GM12878 (cell line): ENCODE data around the gene SPCS1. TPM values are rescaled to one million over a fixed set of nuclear protein-coding genes. Genes with fewer than 3 reads are reported as not detected.
A peak's percentile ranks its signal among the peaks of the same experiment; 100 is the strongest.

Experiments
- ATAC-seq: fragments of 200-7000 bp; cut with Tn5 transposase; 3 replicates; pipeline ENCODE4 v1.9.1; 2020; ENCODE audit warnings: mild to moderate bottlenecking, moderate library complexity
- BruUV-seq: library from RNA; stranded (reverse); fragments of 400-500 nt; replicated peaks from 2 replicates; lab custom pipeline; 2021; lab: Mats Ljungman, UMichigan
- CTCF ChIA-PET: fragments of 300-600 bp; sonication (Branson Sonifier 250); formaldehyde crosslinking; extraction: SDS; loops from one replicate; lab custom pipeline; 2021; ENCODE audit warnings: inconsistent platforms; lab: Yijun Ruan, JAX
- POLR2A ChIA-PET: fragments of 350-600 bp; formaldehyde crosslinking; extraction: SDS; loops from one replicate; lab custom pipeline; 2021; ENCODE audit warnings: inconsistent platforms; lab: Charles Lee
- RAD21 ChIA-PET: fragments of 300-600 bp; sonication (Branson Sonifier 250); formaldehyde crosslinking; loops from one replicate; lab custom pipeline; 2023; ENCODE audit warnings: antibody characterized with exemption; ENCODE audit not compliant: unreplicated experiment; lab: Charles Lee
- SMC1A ChIA-PET: fragments of 300-600 bp; sonication (Branson Sonifier 250); formaldehyde crosslinking; loops from one replicate; lab custom pipeline; 2023; ENCODE audit not compliant: unreplicated experiment, uncharacterized antibody; lab: Charles Lee
- DNase-seq: peaks from one replicate; pipeline ENCODE4 v3.0.0-alpha.2; 2011; ENCODE audit warnings: low read depth, low spot score
- FAIRE-seq: peaks from 3 replicates; lab custom pipeline; 2011; peaks lifted over from hg19 to GRCh38; lab: Jason Lieb, UNC
- H2AFZ ChIP-seq: 2 replicates; pipeline ENCODE4 v1.6.0; 2011; ENCODE audit warnings: low read depth, low read length, control low read depth; ENCODE audit not compliant: control insufficient read depth
- H3K27ac ChIP-seq: 2 replicates; pipeline ENCODE4 v1.5.1; 2011; ENCODE audit warnings: control low read depth; ENCODE audit not compliant: control insufficient read depth, insufficient read depth
- H3K27me3 ChIP-seq, 2 experiments: replicated peaks in 1 of 2; 2 replicates each; pipeline versions ENCODE4 v1.6.0 to v1.6.1; 2011; ENCODE audit warnings: low read length in 1 of 2; ENCODE audit not compliant: control insufficient read depth in 2 of 2, insufficient read depth in 2 of 2
- H3K36me3 ChIP-seq, 2 experiments: 2 replicates each; pipeline ENCODE4 v1.5.1; 2011; ENCODE audit warnings: low read length in 1 of 2; ENCODE audit not compliant: control insufficient read depth in 2 of 2, insufficient read depth in 2 of 2
- H3K4me1 ChIP-seq: 2 replicates; pipeline ENCODE4 v1.6.1; 2011; ENCODE audit warnings: mild to moderate bottlenecking, low read length, moderate library complexity, mixed read lengths; ENCODE audit not compliant: control insufficient read depth, insufficient read depth
- H3K4me2 ChIP-seq: 2 replicates; pipeline ENCODE4 v1.6.0; 2011; ENCODE audit warnings: control low read depth; ENCODE audit not compliant: control insufficient read depth, insufficient read depth
- H3K4me3 ChIP-seq: fragments of 200-600 bp; sonication (generic); 2 replicates; pipeline ENCODE4 v1.5.1; 2016
- H3K79me2 ChIP-seq: 2 replicates; pipeline ENCODE4 v1.6.0; 2011; ENCODE audit warnings: low read length; ENCODE audit not compliant: control insufficient read depth, insufficient read depth
- H3K9ac ChIP-seq: 2 replicates; pipeline ENCODE4 v1.8.0; 2011; ENCODE audit warnings: low read length, control low read depth, mixed read lengths; ENCODE audit not compliant: control insufficient read depth, insufficient read depth
- H3K9me3 ChIP-seq: replicated peaks from 3 replicates; pipeline ENCODE4 v1.5.1; 2011; ENCODE audit warnings: mild to moderate bottlenecking, low read length; ENCODE audit not compliant: control insufficient read depth, insufficient read depth
- H4K20me1 ChIP-seq: 2 replicates; pipeline ENCODE4 v1.6.0; 2011; ENCODE audit not compliant: control insufficient read depth, insufficient read depth
- BHLHE40 ChIP-seq, 2 experiments: fragments of 450-650 bp in 1 of 2; IDR thresholded peaks; 2 replicates each; pipeline ENCODE4 v1.6.1; 2011 to 2017; ENCODE audit warnings: low read depth in 2 of 2, borderline replicate concordance in 1 of 2, improper control_type of control experiment in 1 of 2, low read length in 1 of 2, mild to moderate bottlenecking in 1 of 2
- DPF2 ChIP-seq: fragments of 450-650 bp; IDR thresholded peaks from 2 replicates; pipeline ENCODE4 v1.6.1; 2017; ENCODE audit warnings: mild to moderate bottlenecking
- IKZF1 ChIP-seq: fragments of 450-650 bp; conservative IDR thresholded peaks from 2 replicates; pipeline ENCODE4 v1.6.1; 2017; ENCODE audit warnings: antibody characterized with exemption, mild to moderate bottlenecking
- IKZF2 ChIP-seq, 2 experiments: fragments of 450-650 bp; IDR thresholded peaks; 2 replicates each; pipeline ENCODE4 v1.6.1; 2017; ENCODE audit warnings: mild to moderate bottlenecking in 2 of 2, moderate library complexity in 2 of 2
- IRF3 ChIP-seq: fragments of 450-650 bp; IDR thresholded peaks from 2 replicates; pipeline ENCODE4 v1.6.1; 2014; ENCODE audit warnings: mild to moderate bottlenecking
- MXI1 ChIP-seq: fragments of 150-350 bp; IDR thresholded peaks from 2 replicates; pipeline ENCODE4 v1.6.1; 2011; ENCODE audit warnings: low read depth, mild to moderate bottlenecking, inconsistent platforms, low read length, improper control_type of control experiment
- NFYB ChIP-seq: IDR thresholded peaks from 2 replicates; pipeline ENCODE4 v1.6.1; 2011; ENCODE audit warnings: low read depth, mild to moderate bottlenecking, low read length, improper control_type of control experiment, moderate library complexity; ENCODE audit not compliant: insufficient read depth
- POLR2A ChIP-seq: IDR thresholded peaks from 2 replicates; pipeline ENCODE4 v1.6.1; 2011; ENCODE audit warnings: low read depth, mild to moderate bottlenecking, low read length
- TAF1 ChIP-seq: IDR thresholded peaks from 2 replicates; pipeline ENCODE4 v1.6.1; 2011; ENCODE audit warnings: mild to moderate bottlenecking, low read depth, low read length, borderline replicate concordance
- TCF3 ChIP-seq: IDR thresholded peaks from 2 replicates; pipeline ENCODE4 v1.6.1; 2012; ENCODE audit warnings: low read depth, mild to moderate bottlenecking, low read length, borderline replicate concordance; ENCODE audit not compliant: insufficient read depth
- ZZZ3 ChIP-seq: IDR thresholded peaks from 2 replicates; pipeline ENCODE4 v1.6.1; 2011; ENCODE audit warnings: low read depth; ENCODE audit not compliant: control insufficient read depth, insufficient read length
- WGBS: methylation state at CpG from one replicate; pipeline ENCODE4 v1.1.6; 2016; ENCODE audit warnings: low lambda C conversion rate; ENCODE audit not compliant: insufficient replicate concordance, insufficient coverage; ENCODE audit errors: missing lambda C conversion rate; 5-methylcytosine and 5-hydroxymethylcytosine counted together
- in situ Hi-C: fragments of 300-500 bp; cut with MboI; formaldehyde crosslinking; loops from 9 replicates; pipeline ENCODE4 v1.14.3; 2018; ENCODE audit warnings: mixed read lengths
- intact Hi-C: fragments of 100-400 bp; cut with micrococcal nuclease; formaldehyde crosslinking; loops from one replicate; pipeline ENCODE4 v1.14.2; 2022; ENCODE audit not compliant: unreplicated experiment
- polyA plus RNA-seq, 11 experiments: library from polyadenylated mRNA; depleted of rRNA in 4 of 11; unstranded in 6 of 11; stranded (reverse) in 5 of 11; fragments of >200 nt; fragmentation: Nextera tagmentation in 4 of 11; fragmentation: Illumina TruSeq in 1 of 11; extraction: Ambion mirVana in 4 of 11; extraction: Trizol in 1 of 11; gene quantifications; 1 replicate in 1 of 11; 2 replicates in 10 of 11; pipeline versions ENCODE4 v1.2.1 to v1.2.3, GENCODE V29; 2011 to 2016; ENCODE audit warnings: inconsistent platforms in 2 of 11, missing spikeins in 2 of 11, low read depth in 1 of 11
- total RNA-seq, 4 experiments: library from RNA; depleted of rRNA in 3 of 4; stranded (reverse); fragments of >200 nt in 3 of 4; fragmentation: Illumina TruSeq in 1 of 4; extraction: Trizol in 1 of 4; gene quantifications; 2 replicates each; pipeline versions ENCODE4 v1.2.1 to v1.2.3, GENCODE V29; 2013 to 2021
- TF ChIP-seq, protein P1 (sequence below): IDR thresholded peaks from 2 replicates; pipeline ENCODE4 v1.6.1; 2011; ENCODE audit warnings: borderline replicate concordance, low read depth, mild to moderate bottlenecking, moderate library complexity, mixed read lengths, low read length; ENCODE audit not compliant: insufficient read depth; ENCODE audit errors: extremely low read length

Gene SPCS1
- total and polyA plus RNA-seq, 10 of the 15 experiments (the other 5 are each of a cell fraction or from before 2014, with no cell fraction given) = 107 to 994 (median 233) TPM

- peak; percentile 96 for TF ChIP-seq MXI1
- TF ChIP-seq BHLHE40 (IDR thresholded peaks at IDR 0.05; ENCODE audit: borderline replicate concordance in 1 of 2, low read depth in 2 of 2, low read length in 1 of 2) = peak in 1 of 2 experiments; percentile 59; a peak in 1 of 4 replicates
- TF ChIP-seq DPF2 = peak; percentile 86
- 0 out of 2 replicates have a peak, but pooled peaks have one; percentile 16 for TF ChIP-seq TCF3
These were observed at the start of gene SPCS1, which contains the start of gene GLT8D1 (continued) for GRCh38 chr3:52705688-52706686.

GRCh38 chr3:52660046-52660445 lies 45.9 kb upstream of the SPCS1 start:
- Histone ChIP-seq H3K36me3 (peaks cover 7 to 27% of the 10 kb centered on the region in 2 experiments), H2AFZ (no peak overlapping the region), H3K4me1 (no peaks in the 10 kb centered on the region), H3K9me3 (no peaks in the 10 kb centered on the region), H3K27me3 (no peaks in the 10 kb centered on the region), H3K9ac (no peak overlapping the region), H3K79me2 (no peaks in the 10 kb centered on the region), H3K27ac (no peak overlapping the region), H3K4me3 (no peak overlapping the region), H4K20me1 (no peaks in the 10 kb centered on the region), H3K4me2 (no peak overlapping the region)
- intact Hi-C loops (no loop called here), in situ Hi-C loops (no loop called here)
- no TSS peak for BruUV-seq
- POLR2A ChIA-PET = no interaction called here
- DNase-seq (no peak), FAIRE-seq (no peak), ATAC-seq (no peak)
- CTCF ChIA-PET = interaction anchor here (1.3 kb wide), 1 partner anchor 12 kb away, joined by 3 read pairs; no protein-coding TSS in a partner anchor
- RAD21 ChIA-PET = no interaction called here
- SMC1A ChIA-PET = interaction anchor here (1.2 kb wide), 1 partner anchor 27 kb away, joined by 3 read pairs; no protein-coding TSS in a partner anchor
- TF ChIP-seq, protein P1, sequence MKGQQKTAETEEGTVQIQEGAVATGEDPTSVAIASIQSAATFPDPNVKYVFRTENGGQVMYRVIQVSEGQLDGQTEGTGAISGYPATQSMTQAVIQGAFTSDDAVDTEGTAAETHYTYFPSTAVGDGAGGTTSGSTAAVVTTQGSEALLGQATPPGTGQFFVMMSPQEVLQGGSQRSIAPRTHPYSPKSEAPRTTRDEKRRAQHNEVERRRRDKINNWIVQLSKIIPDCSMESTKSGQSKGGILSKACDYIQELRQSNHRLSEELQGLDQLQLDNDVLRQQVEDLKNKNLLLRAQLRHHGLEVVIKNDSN = no peak
- TF ChIP-seq IKZF1 (no peak), IRF3 (no peak), TAF1 (no peak), NFYB (no peak), IKZF2 (IDR thresholded peaks at IDR 0.05) (no peak), POLR2A (no peak), ZZZ3 (no peak)
- WGBS = 100% methylated on average over 3 of the region's 3 CpGs
